ENCODE results near the gene C3orf20. TPM values are rescaled to one million over a fixed set of nuclear protein-coding genes. Genes with fewer than 3 reads are reported as not detected.
"Not testable (repeated sequence)": the region's sequence is repeated elsewhere in the genome, so short reads cannot be mapped to it uniquely, and the experiment has no call there.

C3orf20 gene
- total RNA-seq, 1 experiment from 2014 or later = 0.05 TPM

DNA sequence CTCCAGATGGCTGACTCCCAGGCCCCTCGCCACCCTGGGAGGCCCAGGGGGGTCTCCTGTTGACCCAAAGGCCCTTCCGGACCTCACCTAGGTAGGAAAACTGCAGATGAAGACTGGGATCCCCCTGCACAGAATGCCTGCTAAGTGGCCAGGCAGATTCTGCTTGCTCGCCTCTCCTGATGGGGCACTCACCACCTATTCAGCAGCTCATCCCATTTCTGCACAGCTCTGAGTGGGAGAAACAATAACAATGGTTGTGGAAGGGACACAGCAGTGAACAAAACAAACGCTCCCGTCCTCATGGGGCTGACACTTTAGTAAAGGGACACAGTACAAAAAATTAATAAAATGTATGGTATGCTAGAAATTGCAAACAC is 118.9 kb downstream of the C3orf20 start:
- no peak for DNase-seq (ENCODE audit: low read depth)

DNA sequence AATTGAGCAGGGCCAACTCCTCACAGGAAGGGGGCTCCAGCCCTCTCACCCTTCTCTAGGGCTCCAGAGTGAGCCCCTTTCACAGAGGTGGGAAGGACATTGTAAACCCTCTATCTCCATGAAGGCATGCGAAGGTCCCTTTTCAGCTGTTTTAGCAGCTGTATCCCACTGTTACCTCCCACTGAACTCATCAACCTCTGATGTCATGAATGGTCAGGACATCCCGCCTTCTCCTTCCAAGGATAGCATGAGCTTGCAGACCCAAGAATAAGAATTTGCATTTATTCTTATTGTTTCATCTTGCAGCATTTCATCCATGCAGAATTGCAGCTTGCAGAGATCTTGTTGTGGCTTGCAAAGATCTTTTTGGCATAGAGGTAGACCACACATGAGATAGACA is 119.5 kb downstream of the C3orf20 start:
- no peak for DNase-seq (ENCODE audit: low read depth)

DNA sequence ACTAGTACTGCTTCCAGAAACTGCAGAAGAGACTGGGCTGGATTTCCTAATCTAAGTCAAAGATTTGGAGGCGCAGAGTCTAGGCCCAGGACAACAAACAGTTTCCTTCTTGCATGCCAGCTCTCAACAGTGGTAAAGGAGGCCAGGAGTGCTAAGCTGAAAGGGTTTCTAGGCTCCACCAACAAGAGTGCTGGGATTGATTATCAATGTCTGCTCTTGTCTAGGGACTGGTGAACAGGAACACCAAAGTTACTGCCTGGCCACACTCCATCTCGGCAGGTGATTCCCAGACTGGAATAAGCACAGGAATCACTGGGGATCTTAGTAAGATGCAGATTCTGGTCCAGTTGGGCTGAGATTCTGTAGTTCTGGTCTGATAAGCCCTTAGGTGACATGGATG is 121.1 kb downstream of the C3orf20 start:
- no peak for DNase-seq (ENCODE audit: low read depth)

DNA sequence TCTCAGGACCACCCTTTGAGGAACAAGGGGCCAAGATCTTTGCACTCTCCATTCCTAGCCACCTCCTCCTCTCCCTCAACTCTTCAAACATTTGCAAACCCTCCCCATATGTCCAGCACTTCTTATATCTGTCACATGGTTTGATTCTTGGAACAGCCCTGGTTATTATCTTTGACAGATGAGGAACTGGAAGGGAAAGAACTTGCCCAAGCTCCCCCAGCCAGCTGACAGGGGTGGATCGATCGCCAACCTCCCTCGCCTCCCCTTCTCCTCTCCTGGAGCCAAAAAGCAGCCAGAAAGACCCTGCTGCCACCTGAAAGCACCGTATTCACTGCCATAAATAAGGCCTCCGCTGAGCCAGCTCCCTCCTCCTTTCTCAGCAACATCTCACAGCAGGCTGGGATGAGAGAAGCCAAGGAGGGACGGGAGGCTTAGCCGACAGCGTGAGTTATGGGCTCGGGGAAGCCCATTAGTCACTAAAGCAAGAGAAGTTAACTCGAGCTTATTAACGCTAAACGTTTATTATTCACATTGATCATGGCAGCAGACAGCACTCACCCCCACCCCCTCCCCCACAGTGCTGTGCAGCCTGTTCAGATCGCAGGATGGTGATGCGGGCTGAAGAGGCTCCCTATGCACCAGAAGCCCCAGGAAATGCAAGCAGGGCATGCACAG is 121.6 kb downstream of the C3orf20 start:
- DNase-seq (ENCODE audit: low read depth) = no peak

DNA sequence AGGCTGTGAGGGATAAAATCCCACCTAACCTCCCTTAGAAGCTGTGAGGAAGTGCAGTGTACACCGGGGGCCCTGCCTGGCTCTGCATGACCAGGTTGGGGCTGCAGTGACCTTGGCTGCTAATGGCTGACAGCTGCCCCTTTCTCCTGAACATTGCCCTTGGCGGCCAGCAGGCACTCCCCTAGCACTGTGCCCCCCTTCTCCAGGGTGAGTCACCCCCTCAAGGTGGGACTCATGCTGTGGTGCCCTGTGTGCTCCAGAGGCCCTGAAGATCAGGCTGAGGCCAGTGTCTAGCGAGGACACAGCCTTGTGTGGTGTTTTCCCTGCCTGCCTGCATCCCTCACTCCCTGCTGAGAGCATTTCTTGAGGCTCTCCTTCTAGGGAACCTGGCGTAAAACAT is 122.8 kb downstream of the C3orf20 start:
- DNase-seq (ENCODE audit: low read depth) = no peak

DNA sequence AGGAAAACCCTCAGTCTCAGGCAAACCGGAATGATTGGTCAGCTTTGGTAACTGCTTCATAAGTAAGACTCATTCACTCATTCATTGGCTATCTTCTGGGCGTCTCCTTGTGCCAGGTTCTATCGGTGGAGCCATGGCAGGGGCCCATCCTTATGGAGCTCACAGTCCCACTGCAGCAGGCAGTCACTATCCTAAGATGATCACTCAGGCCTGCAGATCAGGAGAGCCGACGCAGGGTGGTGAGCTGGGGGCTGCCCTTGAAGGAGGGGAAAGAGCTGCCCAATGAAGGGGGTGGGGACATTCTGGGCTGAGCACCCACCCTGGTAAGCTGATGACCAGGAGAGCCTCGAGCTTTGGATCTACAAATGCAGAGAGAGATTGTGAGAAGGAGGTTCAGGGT is 123.3 kb downstream of the C3orf20 start:
- no peak for DNase-seq (ENCODE audit: low read depth)

DNA sequence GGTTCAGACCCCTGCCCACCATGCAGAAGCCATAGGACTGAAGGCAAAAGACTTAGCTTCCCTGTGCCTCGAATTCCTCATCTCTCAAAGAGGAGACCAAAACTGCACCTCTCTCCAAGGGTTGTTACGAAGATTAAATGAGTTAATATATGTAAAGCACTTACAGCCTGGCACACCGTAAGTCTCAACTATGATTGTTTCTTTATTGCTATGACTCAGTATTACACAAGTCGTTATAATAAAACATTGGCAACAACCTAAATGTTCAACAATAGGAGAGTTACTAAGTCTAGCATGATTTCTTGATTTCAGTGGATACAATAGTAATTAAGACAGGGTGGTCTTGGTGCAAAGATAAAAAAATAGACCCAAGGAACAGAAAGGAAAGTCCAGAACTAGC is 124.2 kb downstream of the C3orf20 start:
- no peak for DNase-seq (ENCODE audit: low read depth)

DNA sequence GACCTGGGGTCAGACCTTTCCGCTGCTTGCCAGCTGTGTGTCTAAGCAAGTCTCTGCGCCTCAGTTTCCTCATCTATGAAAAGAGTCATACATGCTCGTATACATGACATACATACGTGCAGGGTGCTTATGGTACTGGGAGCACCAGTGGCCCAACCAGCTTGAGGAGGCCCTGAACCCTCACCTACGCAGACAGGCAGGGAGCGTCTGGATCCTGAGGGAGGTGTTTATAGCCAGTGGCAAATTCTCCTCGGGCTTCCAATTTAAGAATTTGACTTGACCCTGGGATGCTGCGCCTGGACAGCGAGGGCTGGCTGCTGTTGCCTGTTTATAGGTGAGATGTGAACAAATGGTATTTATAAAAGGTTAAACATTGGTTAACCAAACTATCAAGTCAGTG is 126.1 kb downstream of the C3orf20 start:
- no peak for DNase-seq (ENCODE audit: low read depth)

DNA sequence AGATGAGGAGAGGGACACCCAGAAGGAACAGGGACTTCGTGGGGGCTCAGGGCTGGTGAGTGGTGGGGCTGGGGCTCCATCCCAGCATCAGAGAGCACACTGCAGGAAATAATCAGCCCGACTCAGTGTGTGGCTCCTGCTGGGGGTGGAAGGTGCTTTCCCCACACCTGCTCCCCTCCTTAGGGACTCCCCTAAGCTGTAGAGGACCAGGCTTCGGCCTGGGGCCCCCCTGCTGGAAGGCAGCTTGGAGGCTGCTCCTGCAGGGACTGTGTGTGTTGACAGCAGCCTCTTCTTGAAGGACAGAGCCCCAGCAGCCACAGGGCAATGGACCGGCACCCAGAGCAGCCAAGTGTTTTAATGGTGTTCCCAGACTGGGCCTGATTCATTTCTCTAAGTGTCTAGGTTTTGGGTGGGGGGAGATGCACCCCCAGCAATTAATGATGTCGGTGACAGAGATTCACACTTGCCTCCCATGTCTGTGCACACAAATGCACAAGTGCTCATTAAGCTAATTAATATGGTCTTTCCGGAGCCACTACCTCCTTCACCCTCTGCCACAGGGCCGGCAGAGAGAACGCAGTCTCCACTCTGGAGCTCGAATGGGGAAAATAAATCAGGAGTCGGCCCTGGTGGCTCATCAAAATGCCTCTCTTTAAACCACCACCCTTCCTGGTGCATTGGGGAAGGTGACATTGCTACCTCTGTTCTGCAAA is 126.9 kb downstream of the C3orf20 start:
- no peak for DNase-seq (ENCODE audit: low read depth)

DNA sequence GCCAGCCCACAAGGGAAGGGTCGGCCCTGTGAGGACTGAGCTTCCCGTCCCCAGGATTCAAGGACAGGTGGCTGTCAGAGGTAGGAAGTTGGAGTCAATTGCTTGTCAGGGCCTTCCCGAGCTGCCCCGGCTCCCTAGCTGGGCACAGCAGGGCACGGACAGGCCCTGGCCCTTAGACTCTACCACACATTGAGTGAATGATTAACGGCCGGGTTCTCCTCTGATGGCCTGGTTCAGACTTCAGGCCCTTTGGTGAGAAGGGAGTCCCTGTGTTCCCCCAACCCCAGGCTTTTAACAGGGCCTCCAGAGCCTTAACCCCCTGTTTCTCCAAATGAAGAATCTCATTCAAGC is 127.4 kb downstream of the C3orf20 start:
- no peak for DNase-seq (ENCODE audit: low read depth)

DNA sequence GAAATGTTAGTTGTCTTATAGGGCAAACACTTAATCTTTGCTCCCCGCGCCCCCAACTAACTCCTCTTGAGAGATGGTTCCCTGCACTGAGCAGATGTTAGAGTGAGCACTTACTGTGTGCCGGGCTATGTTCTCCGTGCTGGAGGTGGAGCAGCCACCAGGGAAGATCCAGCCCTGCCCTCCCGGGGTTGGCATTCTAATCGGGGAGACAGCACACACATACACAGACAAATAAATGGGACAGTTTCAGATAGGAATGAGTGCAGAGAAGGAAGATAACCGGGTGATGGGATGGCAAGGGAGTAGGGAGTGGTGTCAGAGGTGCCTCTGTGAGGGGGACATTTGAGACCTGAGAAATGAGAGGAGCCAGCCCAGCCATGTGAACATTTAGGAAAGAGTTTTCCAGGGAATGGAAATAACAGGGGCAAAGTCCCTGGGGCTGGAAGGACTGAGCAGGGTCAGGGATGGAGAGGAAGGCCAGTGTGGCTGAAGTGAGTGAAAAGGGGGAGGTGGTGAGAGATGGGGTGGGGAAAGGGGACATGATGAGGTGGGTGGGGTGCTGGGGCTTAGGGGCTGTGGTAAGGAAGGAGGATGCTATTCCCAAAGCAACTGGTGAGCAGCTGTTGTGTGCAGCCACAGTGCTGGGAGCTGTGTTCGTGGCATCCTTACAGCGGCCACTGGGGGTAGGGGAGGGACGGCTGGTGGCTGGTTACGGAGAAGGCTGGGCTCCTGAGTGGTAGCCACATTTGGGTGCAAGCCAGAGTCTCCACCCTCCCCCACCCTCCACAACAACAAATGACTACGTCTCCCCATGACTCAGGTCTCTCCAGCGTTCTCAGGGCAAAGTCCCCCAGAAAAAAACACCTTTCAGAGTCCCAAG is 128.4 kb downstream of the C3orf20 start:
- DNase-seq (ENCODE audit: low read depth) = peak; percentile 31

DNA sequence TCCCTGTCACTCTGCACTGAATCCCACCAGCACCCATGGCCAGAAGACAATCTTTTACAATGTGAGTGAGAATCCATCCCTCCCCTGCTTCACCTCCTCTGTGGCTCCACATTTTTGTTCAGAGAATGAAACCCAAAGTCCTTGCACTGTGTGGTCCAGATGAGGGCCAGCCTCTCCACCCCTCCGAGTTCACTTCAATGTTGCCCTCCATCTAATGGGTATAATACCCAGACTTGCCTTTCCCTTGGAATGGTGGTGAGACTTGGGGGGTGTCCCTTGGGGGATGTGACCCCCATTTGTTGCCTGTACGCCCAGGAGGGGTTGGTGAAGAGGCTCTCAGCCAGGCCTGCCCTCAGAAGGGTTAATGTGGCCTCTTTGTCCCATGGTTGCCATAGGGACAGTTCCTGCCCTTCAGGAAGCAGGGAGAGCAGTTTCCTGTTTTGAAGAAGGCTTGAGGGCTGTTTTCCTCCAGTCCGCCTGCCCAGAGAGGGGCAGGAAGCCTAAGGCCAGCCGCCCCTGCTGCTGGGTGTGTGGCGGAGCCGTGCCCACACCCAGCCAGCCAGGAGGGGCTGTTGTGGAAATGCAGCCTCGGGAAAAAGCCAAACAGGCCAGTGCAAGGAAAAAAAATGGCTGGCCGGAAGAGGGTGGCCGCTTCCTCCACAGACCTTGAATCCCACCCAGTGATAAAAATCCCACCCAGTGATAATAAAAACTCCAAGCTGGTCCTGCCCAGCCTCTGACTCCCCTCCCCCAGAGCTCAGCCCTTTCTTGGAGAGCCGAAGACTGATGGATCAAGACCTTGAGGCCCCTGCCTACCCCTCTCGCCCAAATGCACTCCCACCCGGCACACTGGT is 129.3 kb downstream of the C3orf20 start:
- no peak for DNase-seq (ENCODE audit: low read depth)

DNA sequence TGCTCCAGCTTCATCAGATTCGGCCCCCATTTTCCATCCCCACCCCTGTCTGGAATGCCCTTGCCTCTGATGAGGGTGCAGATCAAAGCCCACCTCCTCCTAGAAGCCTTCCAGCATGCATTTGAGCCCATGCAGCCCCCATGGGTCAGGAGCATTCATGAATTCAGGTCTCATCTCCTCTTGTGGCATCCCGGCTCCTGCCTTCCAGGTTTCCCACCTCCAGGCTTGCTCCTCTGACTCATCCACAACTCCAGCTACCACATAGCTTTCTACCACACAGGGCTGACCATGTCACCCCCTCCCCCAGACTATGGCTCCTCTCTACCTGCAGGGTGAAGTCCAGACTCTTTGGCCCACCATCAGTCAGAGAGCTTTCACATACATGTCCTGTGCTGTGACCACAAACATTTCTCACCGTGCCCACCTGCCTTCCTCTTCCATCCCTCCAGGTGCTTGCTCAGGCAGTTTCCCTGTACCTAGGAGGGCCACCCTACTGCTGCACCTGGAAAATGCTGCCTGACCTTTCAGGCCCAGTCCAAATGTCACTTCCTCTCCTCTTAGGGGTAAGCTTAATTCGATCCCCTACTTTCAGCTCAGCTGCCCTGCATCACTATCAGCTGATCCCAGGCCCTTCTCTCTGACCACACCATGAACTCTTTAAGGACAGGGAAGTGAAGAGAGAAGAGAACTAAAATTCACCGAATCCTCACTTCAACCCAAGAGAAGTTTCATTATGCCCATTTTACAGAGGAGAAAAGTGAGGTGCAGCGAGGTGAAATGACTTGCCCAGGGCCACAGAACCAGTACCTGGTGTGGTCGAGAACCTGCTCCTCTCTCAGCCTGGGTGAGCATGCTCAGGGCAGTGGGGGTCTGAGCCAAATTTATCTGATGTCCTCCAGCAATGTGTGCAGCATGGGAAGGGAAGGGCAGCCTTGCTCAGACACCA is 130.2 kb downstream of the C3orf20 start:
- DNase-seq (ENCODE audit: low read depth) = no peak

DNA sequence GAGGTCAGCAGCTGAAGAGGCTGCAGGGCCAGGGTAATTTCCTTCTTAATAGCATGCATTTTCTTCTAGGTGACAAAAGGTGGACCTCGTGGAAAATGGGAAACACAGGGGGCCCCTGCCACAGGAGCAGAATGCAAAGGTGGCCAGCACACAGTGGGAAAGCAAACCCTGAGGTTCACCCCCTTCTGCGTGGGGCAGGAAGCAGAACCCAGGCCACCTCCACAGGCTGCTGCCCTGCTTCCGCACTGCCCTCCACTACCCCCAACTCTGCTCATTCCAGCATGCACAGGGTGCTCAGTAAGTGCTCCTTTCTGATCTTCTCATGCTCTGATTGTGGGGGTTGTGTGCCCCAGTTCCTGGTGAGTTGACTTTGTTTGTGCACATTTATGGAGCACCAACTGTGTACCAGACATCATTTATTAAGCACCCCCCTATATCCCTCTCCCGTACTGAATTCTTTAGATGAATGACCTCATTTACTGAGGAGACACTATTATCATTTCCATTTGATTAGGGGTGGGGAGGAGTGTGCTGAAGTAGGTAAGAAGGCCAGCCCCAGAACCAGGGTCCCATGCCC is 131.1 kb downstream of the C3orf20 start:
- DNase-seq (ENCODE audit: low read depth) = no peak

DNA sequence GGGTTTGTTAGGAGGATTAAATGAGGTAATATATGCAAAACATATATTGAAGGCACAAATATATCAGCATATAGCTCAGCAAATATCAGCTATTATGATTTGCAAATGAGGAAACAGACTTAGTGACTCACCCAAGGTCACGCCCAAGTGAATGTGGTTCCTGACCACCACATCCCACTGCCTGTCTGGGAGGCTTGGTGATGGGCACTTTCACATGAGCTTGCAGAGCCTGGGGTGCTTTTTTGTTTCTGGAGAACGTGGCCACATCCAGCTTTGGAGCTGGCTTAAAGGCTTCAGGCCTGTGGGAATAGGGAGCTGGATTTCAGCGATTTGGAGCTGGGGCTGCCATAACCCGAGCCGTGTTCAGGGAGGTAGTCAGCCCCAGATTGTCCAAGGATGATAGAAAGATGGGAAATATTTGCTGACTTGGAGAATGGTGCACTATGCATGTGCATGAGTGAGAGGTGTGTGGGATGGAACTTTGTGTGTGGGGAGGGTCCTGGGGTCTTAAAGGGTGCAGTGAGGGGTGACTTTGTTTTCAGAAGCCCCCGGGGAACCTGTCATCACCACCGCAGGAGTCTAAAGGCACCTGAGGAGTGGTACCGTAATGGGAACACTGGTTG is 131.8 kb downstream of the C3orf20 start:
- peak; percentile 61 for DNase-seq (ENCODE audit: low read depth)

DNA sequence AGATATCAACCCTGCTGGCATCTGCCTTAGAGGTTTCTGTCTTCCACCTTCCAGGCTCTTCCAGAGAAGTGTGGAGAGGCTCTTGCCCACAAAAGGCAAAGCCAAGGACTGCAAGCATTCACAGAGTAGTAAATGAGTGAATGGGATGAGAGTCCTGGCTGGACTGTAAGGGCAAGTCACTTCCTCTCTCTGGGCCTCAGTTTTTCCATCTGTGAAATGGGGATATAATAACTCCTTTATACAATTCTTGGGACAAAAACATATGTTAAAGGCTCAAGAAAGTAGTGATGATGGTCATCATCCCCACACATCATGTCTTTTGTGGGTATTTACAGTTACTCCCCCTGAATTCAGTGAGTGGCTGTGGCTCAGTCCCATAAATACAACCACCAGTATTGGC is 133.1 kb downstream of the C3orf20 start:
- DNase-seq (ENCODE audit: low read depth) = no peak

DNA sequence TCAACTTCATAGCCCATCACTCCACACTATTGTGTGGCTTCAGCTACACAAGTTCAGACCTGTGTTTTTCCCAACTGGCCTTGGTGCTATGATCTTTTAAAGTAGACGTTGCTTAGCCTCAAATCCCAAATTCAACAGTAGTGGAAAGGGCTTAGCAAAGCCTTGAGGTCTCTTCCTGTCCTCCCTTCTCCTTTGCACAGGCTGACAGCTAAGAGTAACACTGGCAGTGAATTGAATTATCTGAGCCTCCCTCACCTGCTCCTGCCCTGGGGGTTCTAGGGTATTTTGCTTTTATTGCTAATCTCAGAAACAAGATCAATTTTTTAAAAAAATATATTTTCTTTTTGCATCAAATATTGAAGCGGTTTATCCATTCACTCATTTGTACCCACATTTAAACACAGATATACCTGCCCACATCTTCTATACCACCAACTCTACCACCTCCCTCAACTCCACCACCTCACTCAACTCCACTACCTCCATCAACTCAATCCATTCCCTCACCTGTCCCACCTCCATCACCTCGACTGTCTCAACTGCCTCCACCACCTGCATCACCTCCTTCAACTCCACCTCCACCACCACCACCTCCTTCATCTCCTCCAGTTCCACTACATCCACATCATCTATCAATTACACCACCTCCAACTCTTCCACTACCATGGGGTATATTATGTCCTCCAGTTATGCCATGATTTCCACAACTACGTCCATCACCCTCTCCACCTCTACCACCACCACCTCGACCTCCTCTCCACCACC is 133.7 kb downstream of the C3orf20 start:
- DNase-seq (ENCODE audit: low read depth) = no peak

DNA sequence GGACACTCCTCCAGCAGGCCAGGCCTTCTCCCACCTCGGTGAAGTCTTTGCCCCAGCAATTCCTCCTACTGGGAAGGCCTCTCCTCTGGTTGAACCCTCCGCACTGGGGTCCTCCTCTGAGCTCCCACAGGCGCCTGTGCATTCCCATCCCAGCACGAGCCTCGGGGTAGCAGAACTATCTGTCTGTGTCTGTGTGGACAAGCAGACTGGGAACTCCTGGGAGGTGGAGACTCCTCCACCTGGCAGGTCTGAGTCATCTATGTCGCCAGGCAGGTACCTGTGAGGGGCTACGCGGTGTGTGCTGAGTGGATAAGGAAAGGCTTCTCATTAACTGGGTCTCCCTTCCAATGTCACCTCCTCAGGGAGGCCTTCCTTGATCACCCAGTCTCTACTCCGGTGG is 134.7 kb downstream of the C3orf20 start:
- not testable (repeated sequence) for DNase-seq (ENCODE audit: low read depth)

Measured in HT1080 (cell line).